ENCODE measurements around the gene CTIF. TPM values are rescaled to one million over a fixed set of nuclear protein-coding genes. Genes with fewer than 3 reads are reported as not detected.
A peak's percentile ranks its signal among the peaks of the same experiment; 100 is the strongest.

Gene CTIF
- total and polyA plus RNA-seq, 11 donors = 21.2 to 93.0 (median 68.0) TPM

- no peak for TF ChIP-seq CTCF (IDR thresholded peaks at IDR 0.05)
- no peak for TF ChIP-seq POLR2A (IDR thresholded peaks at IDR 0.05)
- Histone ChIP-seq H3K27ac (peak overlapping the region in 7 of 12 donors; percentile 64 to 92 (median 78)), H3K36me3 (peaks cover 0 to 7% (median 0%) of the 10 kb centered on the region in 9 donors), H3K4me1 (peaks cover 5 to 69% (median 36%) of the 10 kb centered on the region in 12 donors), H3K27me3 (no peaks in the 10 kb centered on the region), H3K9me3 (no peaks in the 10 kb centered on the region), H3K4me3 (no peak overlapping the region)
- DNase-seq = peak in 3 of 5 donors; percentile 5 to 14 (median 9)
- ATAC-seq = no peak
- intact Hi-C loops (cut with DNase I) = loop anchor here in 1 of 10 donors (2.0 kb wide), 1 partner anchor 19 kb away; no protein-coding TSS in a partner anchor
- WGBS, 4 donors = 82 to 99% (median 97%) methylated on average over 8 of the region's 8 CpGs
These were observed 261.0 kb downstream of the CTIF start for GRCh38 chr18:48799724-48800315.

- peaks cover 5 to 69% (median 36%) of the 10 kb centered on the region in 12 donors for H3K4me1 ChIP-seq
- intact Hi-C loops (cut with DNase I) = no loop called here
These were observed 261.6 kb downstream of the CTIF start for GRCh38 chr18:48800466-48800865.

GRCh38 chr18:48800876-48801727, 262.3 kb downstream of the CTIF start:
- no peak overlapping the region for H3K4me3 ChIP-seq
- ATAC-seq (no peak), DNase-seq (peak in 4 of 5 donors; percentile 4 to 25 (median 19))
- peaks cover 0 to 7% (median 0%) of the 10 kb centered on the region in 9 donors for H3K36me3 ChIP-seq
- no peaks in the 10 kb centered on the region for H3K9me3 ChIP-seq
- TF ChIP-seq CTCF (IDR thresholded peaks at IDR 0.05) = no peak
- no peak for TF ChIP-seq POLR2A (IDR thresholded peaks at IDR 0.05)
- peaks cover 5 to 74% (median 38%) of the 10 kb centered on the region in 12 donors for H3K4me1 ChIP-seq
- intact Hi-C loops (cut with DNase I) = no loop called here
- 67 to 77% (median 69%) methylated on average over 14 of the region's 14 CpGs for WGBS, 4 donors
- H3K27ac ChIP-seq = peak overlapping the region in 10 of 12 donors; percentile 9 to 82 (median 66)
- no peaks in the 10 kb centered on the region for H3K27me3 ChIP-seq

More at GRCh38 chr18:48800466-48800865, 261.6 kb downstream of the CTIF start:
- no peaks in the 10 kb centered on the region for H3K9me3 ChIP-seq
- ATAC-seq = no peak
- no peak overlapping the region for H3K4me3 ChIP-seq
- H3K27ac ChIP-seq = peak overlapping the region in 4 of 12 donors; percentile 62 to 79 (median 74)
- H3K27me3 ChIP-seq = no peaks in the 10 kb centered on the region
- DNase-seq = peak in 2 of 5 donors; percentile 6 to 12
- peaks cover 0 to 7% (median 0%) of the 10 kb centered on the region in 9 donors for H3K36me3 ChIP-seq
- TF ChIP-seq POLR2A (IDR thresholded peaks at IDR 0.05) = no peak
- no peak for TF ChIP-seq CTCF (IDR thresholded peaks at IDR 0.05)
- WGBS, 4 donors = 96 to 99% (median 98%) methylated on average over 6 of the region's 6 CpGs

All from heart left ventricle (tissue), 16 donors.